HG02623 (cell line): ENCODE measurements around the gene TMEM201.

Experiments used
- ATAC-seq: cut with Tn5 transposase; IDR thresholded peaks from one replicate; pipeline ENCODE4 v1.9.1; 2021; ENCODE audit warnings: moderate library complexity; ENCODE audit not compliant: unreplicated experiment

TMEM201 gene

GRCh38 chr1:9599741-9600140, 11.0 kb downstream of the TMEM201 start:
- no peak for ATAC-seq

DNA sequence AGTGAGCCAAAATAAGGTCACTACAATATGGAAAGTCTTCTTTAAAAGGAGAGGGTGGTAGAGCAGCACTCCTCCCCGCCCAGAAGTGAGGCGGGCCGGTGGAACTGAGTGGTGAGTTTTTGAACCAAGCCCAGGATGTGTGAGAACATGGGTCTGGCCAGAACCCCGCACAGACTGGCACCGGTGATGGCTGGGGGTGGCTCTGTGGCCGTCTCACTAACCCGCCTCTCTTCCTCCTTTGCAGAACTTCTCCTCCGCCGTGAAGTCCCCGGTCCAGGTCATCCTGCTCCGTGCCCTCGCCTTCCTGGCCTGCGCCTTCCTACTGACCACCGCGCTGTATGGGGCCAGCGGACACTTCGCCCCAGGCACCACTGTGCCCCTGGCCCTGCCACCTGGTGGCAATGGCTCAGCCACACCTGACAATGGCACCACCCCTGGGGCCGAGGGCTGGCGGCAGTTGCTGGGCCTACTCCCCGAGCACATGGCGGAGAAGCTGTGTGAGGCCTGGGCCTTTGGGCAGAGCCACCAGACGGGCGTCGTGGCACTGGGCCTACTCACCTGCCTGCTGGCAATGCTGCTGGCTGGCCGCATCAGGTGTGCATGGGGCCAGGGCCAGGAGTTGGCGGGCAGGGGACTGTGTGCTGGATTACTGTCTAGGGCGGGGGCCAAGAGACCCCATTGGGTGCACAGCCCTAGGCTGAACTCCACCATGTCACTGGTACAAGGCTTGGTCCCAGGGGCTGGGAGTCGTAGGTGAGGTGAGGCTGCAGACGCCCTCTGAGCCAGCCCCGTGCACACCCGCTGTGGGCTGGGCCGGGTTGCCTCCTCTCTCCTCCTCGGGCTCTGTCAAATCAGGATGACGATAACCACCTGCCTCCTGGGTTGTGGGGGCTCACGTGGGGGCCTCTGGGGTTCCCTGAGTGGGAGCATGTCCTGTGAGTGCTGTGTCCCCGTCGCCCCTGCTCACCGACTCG, 12.4 kb downstream of the TMEM201 start:
- ATAC-seq = no peak

GRCh38 chr1:9601942-9602793, 13.5 kb downstream of the TMEM201 start:
- ATAC-seq = no peak

GRCh38 chr1:9602794-9603167, 14.1 kb downstream of the TMEM201 start:
- ATAC-seq = no peak

DNA sequence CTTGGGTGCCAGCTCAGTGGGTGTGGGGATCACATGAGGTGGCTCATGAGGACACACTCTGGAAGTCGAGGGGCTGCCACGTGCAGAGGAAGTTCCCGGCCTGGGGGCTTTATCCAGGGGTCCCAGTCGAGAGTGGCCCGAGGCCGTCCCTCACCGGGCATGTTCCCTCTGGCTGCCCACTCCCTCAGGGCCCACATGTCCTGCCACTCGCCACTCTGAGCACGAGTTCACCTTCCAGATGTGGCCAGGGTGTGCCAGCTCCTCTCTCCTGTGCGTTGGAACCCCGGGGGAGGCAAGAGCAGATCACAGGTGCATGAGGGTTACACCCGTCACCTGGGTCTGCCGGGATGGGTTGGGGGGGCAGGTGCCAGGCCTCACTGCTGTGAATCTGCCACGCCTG, 14.6 kb downstream of the TMEM201 start:
- ATAC-seq = no peak

DNA sequence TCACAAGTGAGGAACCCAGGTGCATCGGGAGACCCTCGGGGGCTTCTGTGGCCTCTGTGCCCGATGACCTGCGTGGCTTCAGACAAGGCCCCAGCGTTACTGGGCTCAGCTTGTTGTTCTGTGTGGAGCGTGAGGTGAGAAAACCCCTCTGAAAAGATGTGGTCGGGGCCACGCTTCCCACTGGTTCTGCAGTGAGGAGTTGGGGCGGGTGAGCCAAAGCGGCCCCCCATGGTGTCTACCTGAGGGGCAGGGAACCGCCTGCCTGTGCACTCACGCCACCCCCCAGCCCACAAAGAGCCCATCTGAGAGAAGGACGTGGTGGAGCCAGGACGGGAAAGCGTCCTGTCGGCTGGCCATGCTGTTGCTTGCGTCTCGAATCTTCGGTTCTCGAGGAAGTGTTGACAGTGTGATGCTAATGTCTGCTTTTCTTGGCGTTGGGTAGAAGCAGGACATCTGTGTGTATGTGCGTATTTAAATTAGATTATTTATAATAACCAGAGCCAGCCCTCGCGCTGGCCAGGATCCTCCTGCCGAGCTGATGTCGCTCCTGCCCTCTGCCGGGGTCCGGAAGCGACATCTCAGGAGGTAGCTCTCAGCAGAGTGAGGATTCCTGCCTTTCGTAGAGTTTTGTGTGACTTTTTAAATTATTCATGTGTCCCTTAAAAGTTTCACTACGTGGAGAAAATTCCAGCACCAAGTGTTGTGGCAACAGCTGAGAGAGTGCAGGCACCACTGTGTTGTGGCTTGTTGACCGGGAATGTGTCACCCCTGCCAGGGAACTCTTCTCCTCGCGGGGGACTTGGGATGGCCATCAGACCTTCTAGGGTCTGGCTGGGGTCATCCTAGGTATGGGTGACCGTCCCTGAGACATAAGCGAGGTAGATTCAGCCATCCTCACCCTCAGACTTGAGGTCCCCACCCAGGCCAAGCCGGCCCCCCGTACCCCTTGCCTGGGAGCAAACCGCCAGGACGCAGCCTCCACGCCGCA, 15.3 kb downstream of the TMEM201 start:
- no peak for ATAC-seq

- no peak for ATAC-seq
These were observed 16.1 kb downstream of the TMEM201 start for GRCh38 chr1:9604836-9605235.

DNA sequence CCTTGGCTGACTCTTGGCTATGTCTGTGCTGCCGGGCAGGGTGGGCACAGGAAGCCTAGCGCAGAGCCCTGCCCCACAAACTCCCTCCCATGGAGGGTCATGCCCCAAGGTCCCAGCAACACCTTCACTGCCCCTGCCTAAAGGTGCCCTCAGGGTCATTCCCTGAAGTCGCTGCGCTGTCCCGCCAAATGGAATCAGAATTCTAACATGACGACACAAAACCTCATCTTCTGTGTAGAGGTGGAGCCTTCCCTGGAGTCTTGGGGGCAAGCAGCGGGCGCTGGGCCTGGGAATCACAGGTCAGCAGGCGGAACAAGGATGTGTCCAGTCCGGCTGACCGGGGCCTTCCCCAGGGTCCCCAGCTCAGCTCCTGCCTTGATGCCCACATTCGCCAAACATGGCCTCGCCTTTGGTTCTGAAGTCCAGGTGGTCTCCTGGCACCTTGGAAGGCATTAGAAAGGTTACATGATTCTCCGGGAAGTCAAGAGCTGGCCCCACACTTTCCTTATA, 17.3 kb downstream of the TMEM201 start:
- ATAC-seq = no peak

GRCh38 chr1:9606458-9606857, 17.7 kb downstream of the TMEM201 start:
- no peak for ATAC-seq

DNA sequence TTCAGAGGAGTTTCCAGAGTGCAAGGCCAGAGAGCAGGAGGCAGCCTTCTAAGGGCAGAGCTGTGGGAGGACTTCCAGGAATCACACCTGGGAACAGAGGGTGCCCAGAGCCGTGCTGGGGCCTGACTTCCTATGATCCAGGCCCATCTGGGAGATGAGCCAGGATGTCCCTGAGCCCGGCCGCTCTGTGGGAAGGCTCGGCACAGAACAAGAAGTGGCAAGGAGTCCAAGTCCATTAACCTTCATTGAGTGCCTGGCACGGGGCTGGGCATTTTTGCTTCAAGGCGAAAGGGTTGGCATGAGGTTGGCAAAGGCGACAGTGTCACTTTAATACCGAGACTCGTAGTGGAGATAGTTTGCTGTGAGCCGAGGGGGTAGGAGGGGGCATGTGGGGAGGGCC, 18.2 kb downstream of the TMEM201 start:
- no peak for ATAC-seq

- no peak for ATAC-seq
These were observed 18.6 kb downstream of the TMEM201 start for GRCh38 chr1:9607352-9607751.

- ATAC-seq = no peak
These were observed 21.3 kb downstream of the TMEM201 start for GRCh38 chr1:9609998-9610397.

- ATAC-seq = no peak
These were observed 21.8 kb downstream of the TMEM201 start for GRCh38 chr1:9610548-9610947.

- ATAC-seq = no peak
These were observed 23.0 kb downstream of the TMEM201 start for GRCh38 chr1:9611716-9612115.

DNA sequence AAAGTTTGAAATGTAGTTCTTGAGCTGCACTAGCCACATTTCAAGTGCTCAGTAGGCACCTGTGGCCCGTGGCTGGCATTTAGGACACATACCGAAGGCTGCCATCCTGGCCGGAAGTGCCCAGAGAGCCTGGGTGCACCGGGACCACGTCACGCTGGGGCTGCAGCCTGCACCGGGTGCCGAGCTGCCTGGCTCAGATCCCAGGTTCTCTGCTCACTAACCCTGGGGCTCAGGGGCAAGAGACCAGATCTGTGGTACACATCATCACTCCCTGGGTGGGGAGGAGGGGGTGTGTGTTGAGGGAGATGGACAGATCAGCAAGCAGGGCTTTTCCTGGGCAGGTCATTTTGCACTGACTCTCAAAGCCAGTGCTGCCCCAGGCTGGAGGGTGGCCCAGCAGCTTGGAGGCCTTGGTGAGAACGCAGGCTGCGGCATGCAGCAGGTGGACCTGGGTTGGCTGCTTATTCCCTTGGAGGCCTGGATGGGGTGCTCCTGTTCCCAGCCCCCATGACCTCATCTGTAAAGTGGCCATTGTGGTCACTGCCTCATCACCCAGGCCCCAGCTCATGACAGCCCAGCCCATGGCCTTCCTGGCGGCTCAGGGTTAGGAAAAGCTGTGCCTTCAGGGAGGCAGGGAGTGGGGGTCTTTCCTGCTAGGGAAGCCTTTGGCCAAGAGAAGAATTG, 23.6 kb downstream of the TMEM201 start:
- ATAC-seq = no peak

GRCh38 chr1:9612871-9613624, 24.3 kb downstream of the TMEM201 start:
- ATAC-seq = no peak

GRCh38 chr1:9613625-9614299, 25.1 kb downstream of the TMEM201 start:
- ATAC-seq = no peak

DNA sequence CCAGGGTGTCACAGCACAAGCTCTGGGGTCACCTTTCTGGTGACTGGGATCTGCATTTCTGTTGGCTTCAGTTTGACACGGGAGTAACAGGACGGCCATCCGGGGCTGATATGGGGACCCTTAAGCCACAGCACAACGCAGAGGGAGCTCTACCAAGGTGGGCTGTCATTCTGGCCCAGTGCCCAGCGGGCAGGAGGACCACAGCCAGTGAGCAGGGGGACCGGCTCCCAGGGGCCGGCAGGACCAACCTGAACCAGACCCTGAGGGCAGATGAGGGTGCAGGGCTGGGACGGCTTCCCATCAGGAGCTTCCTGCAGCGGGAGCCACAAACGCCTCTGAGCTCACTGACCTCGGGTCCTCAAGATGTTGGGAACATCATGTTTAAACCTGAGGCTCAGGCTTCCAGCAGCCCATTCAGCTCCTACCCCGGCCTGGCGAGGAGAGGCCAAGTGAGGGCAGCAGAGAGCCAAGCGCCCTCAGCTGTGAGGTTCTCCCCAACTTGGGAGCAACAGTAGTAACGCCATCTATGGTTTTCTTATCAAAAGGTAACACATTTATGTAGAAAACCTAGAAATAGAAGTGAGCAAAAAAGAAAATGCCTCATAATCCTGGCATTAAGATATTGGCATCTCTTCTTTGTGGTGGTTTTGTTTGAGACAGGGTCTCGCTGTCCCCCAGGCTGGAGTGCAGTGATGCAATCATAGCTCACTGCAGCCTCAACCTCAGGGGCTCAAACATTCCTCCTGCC, 26.8 kb downstream of the TMEM201 start:
- no peak for ATAC-seq
